Activated T-helper 1 cell treated with anti-CD3 and anti-CD28 coated beads, Interleukin-12 subunit alpha, Interleukin-12 subunit beta, Interleukin-2, Interleukin-4 antibody, amounts not matched to agents 30 ng/mL and 10 ng/mL and 1 ng/mL, durations not matched to agents 14 hours and 24 hours and 36 hours (primary cell): Measurements from ENCODE around the gene DCDC2C. TPM values are rescaled to one million over a fixed set of nuclear protein-coding genes. Genes with fewer than 3 reads are reported as not detected.

Experiments used
- DNase-seq: peaks from one replicate; pipeline ENCODE4 v3.0.0; 2021; ENCODE audit warnings: low spot score
- H3K27ac Mint-ChIP-seq: one replicate; pipeline ENCODE4 v1.8.0; 2021; ENCODE audit warnings: mild to moderate bottlenecking, mixed read lengths
- H3K27me3 Mint-ChIP-seq: one replicate; pipeline ENCODE4 v1.8.0; 2022; ENCODE audit warnings: mild to moderate bottlenecking, moderate library complexity, mixed read lengths; ENCODE audit not compliant: insufficient read depth
- H3K36me3 Mint-ChIP-seq: one replicate; pipeline ENCODE4 v1.8.0; 2021; ENCODE audit warnings: low read depth, mixed read lengths
- H3K4me1 Mint-ChIP-seq: one replicate; pipeline ENCODE4 v1.8.0; 2021; ENCODE audit warnings: low read depth, mixed read lengths
- H3K4me3 Mint-ChIP-seq: one replicate; pipeline ENCODE4 v1.8.0; 2021; ENCODE audit warnings: mild to moderate bottlenecking, moderate library complexity, mixed read lengths
- H3K9me3 Mint-ChIP-seq: one replicate; pipeline ENCODE4 v1.8.0; 2021; ENCODE audit warnings: mixed read lengths
- intact Hi-C: fragments of 100-400 bp; cut with micrococcal nuclease; formaldehyde crosslinking; loops from one replicate; pipeline ENCODE4 v1.15.1; 2024
- total RNA-seq: library from RNA; stranded (reverse); gene quantifications from 2 replicates; pipeline ENCODE4 v1.2.3, GENCODE V29; 2022

DCDC2C gene
- total RNA-seq, 1 donor from 2014 or later, result not detected

DNA sequence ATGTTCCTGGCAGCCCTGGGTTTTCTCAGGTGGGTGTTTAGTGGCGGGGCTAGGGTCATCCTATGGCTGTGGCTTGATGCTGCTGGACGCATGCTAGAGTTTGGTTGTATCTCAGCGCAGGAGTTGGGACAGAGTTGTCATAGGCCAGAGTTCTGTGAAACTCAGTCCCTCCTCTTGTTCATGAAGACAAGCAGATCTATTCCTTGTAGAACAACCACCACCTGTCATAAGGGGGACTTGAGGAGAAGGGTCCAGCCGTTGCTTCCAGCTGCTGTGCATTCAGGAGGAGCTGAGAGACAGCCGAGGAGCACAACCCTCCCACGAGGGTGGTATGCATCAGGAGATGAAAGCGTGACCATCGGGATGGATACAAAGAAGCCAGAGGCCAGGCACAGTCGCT lies 26.4 kb downstream of the DCDC2C start:
- H3K27ac Mint-ChIP-seq, result no peak overlapping the region
- H3K27me3 Mint-ChIP-seq, result peaks cover 3% of the 10 kb centered on the region
- no peaks in the 10 kb centered on the region for H3K9me3 Mint-ChIP-seq
- H3K4me1 Mint-ChIP-seq, result peaks cover 6% of the 10 kb centered on the region
- intact Hi-C loops, result no loop called here
- DNase-seq, result no peak
- no peak overlapping the region for H3K4me3 Mint-ChIP-seq
- H3K36me3 Mint-ChIP-seq, result no peaks in the 10 kb centered on the region

- Mint-ChIP-seq H3K27me3 (peaks cover 3% of the 10 kb centered on the region), H3K9me3 (no peaks in the 10 kb centered on the region), H3K27ac (no peak overlapping the region), H3K36me3 (no peaks in the 10 kb centered on the region), H3K4me1 (peaks cover 6% of the 10 kb centered on the region), H3K4me3 (no peak overlapping the region)
- no peak for DNase-seq
- intact Hi-C loops, result no loop called here
Observed at GRCh38 chr2:3730646-3731045, 27.3 kb downstream of the DCDC2C start.

- Mint-ChIP-seq H3K36me3 (no peaks in the 10 kb centered on the region), H3K4me3 (no peak overlapping the region), H3K27me3 (peaks cover 3% of the 10 kb centered on the region), H3K4me1 (peaks cover 6% of the 10 kb centered on the region), H3K9me3 (no peaks in the 10 kb centered on the region), H3K27ac (no peak overlapping the region)
- DNase-seq, result no peak
- intact Hi-C loops, result no loop called here
Observed at GRCh38 chr2:3731829-3732228, 28.5 kb downstream of the DCDC2C start.

GRCh38 chr2:3736112-3736511 lies 32.7 kb downstream of the DCDC2C start:
- Mint-ChIP-seq H3K36me3 (no peaks in the 10 kb centered on the region), H3K4me3 (no peak overlapping the region), H3K27ac (no peak overlapping the region), H3K9me3 (no peaks in the 10 kb centered on the region), H3K27me3 (peaks cover 5% of the 10 kb centered on the region), H3K4me1 (no peaks in the 10 kb centered on the region)
- no peak for DNase-seq
- intact Hi-C loops, result no loop called here

- Mint-ChIP-seq H3K27ac (no peak overlapping the region), H3K4me1 (no peaks in the 10 kb centered on the region), H3K9me3 (no peaks in the 10 kb centered on the region), H3K27me3 (peaks cover 3% of the 10 kb centered on the region), H3K36me3 (no peaks in the 10 kb centered on the region), H3K4me3 (no peak overlapping the region)
- no peak for DNase-seq
- intact Hi-C loops, result no loop called here
Observed at GRCh38 chr2:3737128-3737527, 33.8 kb downstream of the DCDC2C start.

GRCh38 chr2:3738454-3738853 lies 35.1 kb downstream of the DCDC2C start:
- no peaks in the 10 kb centered on the region for H3K4me1 Mint-ChIP-seq
- H3K27ac Mint-ChIP-seq, result no peak overlapping the region
- H3K36me3 Mint-ChIP-seq, result no peaks in the 10 kb centered on the region
- no peaks in the 10 kb centered on the region for H3K9me3 Mint-ChIP-seq
- intact Hi-C loops, result no loop called here
- peaks cover 3% of the 10 kb centered on the region for H3K27me3 Mint-ChIP-seq
- H3K4me3 Mint-ChIP-seq, result no peak overlapping the region
- no peak for DNase-seq

DNA sequence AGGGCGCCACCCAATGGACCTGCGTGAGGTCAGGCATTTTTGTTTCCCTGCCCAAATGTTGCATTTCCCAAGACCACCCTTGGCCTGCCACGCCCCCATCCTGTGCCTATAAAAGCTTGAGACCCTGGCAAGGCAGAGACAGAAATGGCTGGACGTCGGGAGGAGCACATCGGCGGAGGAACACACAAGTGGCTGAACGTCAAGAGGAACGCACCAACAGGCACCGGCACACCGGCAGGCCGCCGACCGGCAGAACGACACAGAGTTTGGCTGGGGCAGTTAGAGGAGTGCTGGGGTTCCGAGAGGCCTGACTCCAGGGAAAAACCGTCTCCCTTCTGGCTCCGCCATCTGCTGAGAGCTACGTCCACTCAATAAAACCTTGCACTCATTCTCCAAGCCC lies 35.9 kb downstream of the DCDC2C start:
- Mint-ChIP-seq H3K4me3 (no peak overlapping the region), H3K27ac (no peak overlapping the region), H3K27me3 (peaks cover 3% of the 10 kb centered on the region), H3K4me1 (no peaks in the 10 kb centered on the region), H3K9me3 (no peaks in the 10 kb centered on the region), H3K36me3 (no peaks in the 10 kb centered on the region)
- no peak for DNase-seq
- intact Hi-C loops, result no loop called here

DNA sequence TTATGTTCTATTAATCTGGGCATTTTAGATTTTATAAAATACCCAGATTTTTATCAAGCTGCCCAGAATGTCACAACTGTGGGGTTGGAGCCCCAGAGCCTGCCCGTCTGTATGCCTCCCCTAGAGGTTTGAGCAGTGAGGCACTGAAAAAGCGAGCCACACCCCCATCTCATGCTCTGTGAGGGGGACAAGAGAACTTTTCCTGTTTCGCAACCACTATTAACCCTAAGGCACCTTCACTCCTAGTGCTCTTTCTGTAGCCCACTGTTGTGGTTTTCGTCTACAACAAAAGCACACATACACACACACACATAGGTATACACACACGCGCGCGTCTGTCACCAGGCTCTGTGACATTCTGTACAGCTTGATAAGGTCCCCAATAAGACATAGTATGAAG lies 38.0 kb downstream of the DCDC2C start:
- intact Hi-C loops, result no loop called here
- Mint-ChIP-seq H3K27me3 (peaks cover 3% of the 10 kb centered on the region), H3K4me1 (no peaks in the 10 kb centered on the region), H3K27ac (no peak overlapping the region), H3K9me3 (no peaks in the 10 kb centered on the region), H3K4me3 (no peak overlapping the region), H3K36me3 (no peaks in the 10 kb centered on the region)
- DNase-seq, result no peak

GRCh38 chr2:3741867-3742602 lies 38.7 kb downstream of the DCDC2C start:
- Mint-ChIP-seq H3K36me3 (no peaks in the 10 kb centered on the region), H3K4me1 (no peaks in the 10 kb centered on the region), H3K27me3 (peaks cover 3% of the 10 kb centered on the region), H3K9me3 (no peaks in the 10 kb centered on the region), H3K27ac (no peak overlapping the region), H3K4me3 (no peak overlapping the region)
- intact Hi-C loops, result no loop called here
- no peak for DNase-seq

DNA sequence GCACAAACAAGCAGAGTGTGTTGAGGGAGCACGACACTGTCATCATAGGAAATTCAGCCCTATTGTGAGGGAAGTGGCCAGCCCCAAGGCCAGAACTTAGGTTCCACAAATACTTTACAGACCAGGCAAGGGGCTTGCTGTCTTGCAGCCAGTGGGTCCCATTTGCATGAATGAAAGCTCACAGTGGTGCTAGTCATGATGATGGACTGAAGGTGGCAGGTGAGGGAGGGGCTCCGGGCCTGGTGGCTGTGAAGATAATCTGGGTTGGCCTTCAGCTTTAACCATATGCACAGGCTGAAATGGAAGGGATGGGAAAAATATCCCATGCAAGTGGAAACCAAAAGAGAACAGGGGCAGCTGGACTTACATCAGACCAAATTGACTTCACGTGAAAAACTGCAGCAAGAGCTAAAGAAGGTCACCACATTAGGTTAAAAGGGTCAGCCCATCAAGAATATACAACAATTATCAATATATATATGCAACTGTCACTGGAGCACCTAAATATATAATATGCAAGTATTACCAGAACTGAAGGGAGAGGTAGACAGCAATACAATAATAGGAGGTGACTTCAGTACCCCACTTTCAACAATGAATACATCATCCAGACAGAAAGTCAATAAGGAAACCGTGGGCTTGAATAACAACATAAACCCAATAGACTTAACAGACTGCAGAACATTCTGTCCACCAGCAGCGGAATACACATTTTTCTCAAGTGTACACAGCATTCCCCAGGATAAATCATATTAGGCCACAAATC lies 39.6 kb downstream of the DCDC2C start:
- Mint-ChIP-seq H3K27ac (no peak overlapping the region), H3K4me1 (no peaks in the 10 kb centered on the region), H3K36me3 (no peaks in the 10 kb centered on the region), H3K4me3 (no peak overlapping the region), H3K9me3 (no peaks in the 10 kb centered on the region), H3K27me3 (peaks cover 3% of the 10 kb centered on the region)
- DNase-seq, result no peak
- intact Hi-C loops, result no loop called here

- H3K27me3 Mint-ChIP-seq, result peaks cover 3% of the 10 kb centered on the region
- no peaks in the 10 kb centered on the region for H3K9me3 Mint-ChIP-seq
- no peaks in the 10 kb centered on the region for H3K4me1 Mint-ChIP-seq
- H3K36me3 Mint-ChIP-seq, result no peaks in the 10 kb centered on the region
- DNase-seq, result no peak
- intact Hi-C loops, result no loop called here
- no peak overlapping the region for H3K27ac Mint-ChIP-seq
- H3K4me3 Mint-ChIP-seq, result no peak overlapping the region
Observed at GRCh38 chr2:3743951-3744555, 40.7 kb downstream of the DCDC2C start.

- peaks cover 1% of the 10 kb centered on the region for H3K27me3 Mint-ChIP-seq
- no peak overlapping the region for H3K4me3 Mint-ChIP-seq
Observed at GRCh38 chr2:3745920-3746319, 42.5 kb downstream of the DCDC2C start.

GRCh38 chr2:3747032-3747654 lies 43.8 kb downstream of the DCDC2C start:
- no peak overlapping the region for H3K4me3 Mint-ChIP-seq
- no peak overlapping the region for H3K27ac Mint-ChIP-seq
- no peaks in the 10 kb centered on the region for H3K9me3 Mint-ChIP-seq
- no peaks in the 10 kb centered on the region for H3K36me3 Mint-ChIP-seq
- H3K27me3 Mint-ChIP-seq, result no peaks in the 10 kb centered on the region
- DNase-seq, result no peak
- intact Hi-C loops, result no loop called here
- no peaks in the 10 kb centered on the region for H3K4me1 Mint-ChIP-seq

More at GRCh38 chr2:3745920-3746319, 42.5 kb downstream of the DCDC2C start:
- Mint-ChIP-seq H3K9me3 (no peaks in the 10 kb centered on the region), H3K36me3 (no peaks in the 10 kb centered on the region), H3K27ac (no peak overlapping the region), H3K4me1 (no peaks in the 10 kb centered on the region)
- no peak for DNase-seq
- intact Hi-C loops, result no loop called here
